Measurements from ENCODE around the gene HNF1A. TPM values are rescaled to one million over a fixed set of nuclear protein-coding genes. Genes with fewer than 3 reads are reported as not detected.

The HNF1A gene
- total and polyA plus RNA-seq, 2 of the 13 experiments (the other 11 are each of a cell fraction or from before 2014, with no cell fraction given), result 13.4 to 34.7 TPM

DNA sequence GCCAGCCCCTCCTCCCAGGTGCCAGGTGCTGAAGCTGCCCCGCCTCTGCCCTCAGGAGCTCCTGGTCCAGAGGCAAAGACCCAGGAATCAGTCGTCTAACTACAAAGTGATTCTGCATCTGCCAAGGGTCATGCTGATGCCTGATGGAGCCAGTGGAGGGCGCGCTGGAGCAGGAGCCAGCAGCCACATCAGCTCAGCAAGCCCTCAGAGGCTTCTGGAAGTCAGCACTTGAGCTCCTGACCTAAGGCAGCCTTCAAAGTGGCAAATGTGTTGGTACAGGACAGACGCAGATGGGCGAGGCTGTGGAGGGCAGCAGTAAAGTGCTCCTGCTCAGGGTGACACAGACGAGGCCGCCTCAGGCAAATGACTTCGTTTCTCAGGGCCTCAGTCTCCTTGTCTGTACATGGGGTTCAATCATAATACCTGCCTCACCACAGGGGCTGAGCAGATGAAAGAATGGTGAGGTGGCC lies 27.0 kb downstream of the HNF1A start:
- H3K9me3 ChIP-seq (ENCODE audit: low read length), result no peaks in the 10 kb centered on the region
- intact Hi-C loops (cut with micrococcal nuclease; ENCODE audit: unreplicated experiment) (loop anchor here (1.0 kb wide), 1 partner anchor 105 kb away; no protein-coding TSS in a partner anchor), in situ Hi-C loops (cut with HindIII; ENCODE audit: extremely low pct_ligation_motif_present, low pct_unique_long_range_greater_than_20kb) (no loop called here)
- WGBS (ENCODE audit: low lambda C conversion rate), result 74% methylated on average over 8 of the region's 9 CpGs
- H3K4me3 ChIP-seq (replicated peaks in 1 of 3; ENCODE audit: insufficient read depth in 1 of 3, low read depth in 2 of 3, low read length in 3 of 3), result no peak overlapping the region
- peak; percentile 37 for FAIRE-seq
- POLR2A ChIA-PET, result interaction anchor here (0.7 to 6.7 kb wide), 4 partner anchors 21 to 34 kb away, joined by 3 to 114 read pairs (median 7); partner anchors contain the start of gene HNF1A
- H3K4me1 ChIP-seq (ENCODE audit: insufficient read depth, low read length), result peaks cover 16% of the 10 kb centered on the region; the same call in 1 of the 2 replicates
- no peaks in the 10 kb centered on the region for H3K79me2 ChIP-seq (ENCODE audit: insufficient read depth, low read length)
- H3K9ac ChIP-seq (ENCODE audit: insufficient read depth, low read depth, low read length), result no peak overlapping the region
- H3K36me3 ChIP-seq (replicated peaks in 1 of 2; ENCODE audit: control insufficient read depth in 1 of 2, insufficient read depth in 2 of 2, low read length in 2 of 2), result peaks cover 23 to 74% of the 10 kb centered on the region in 2 experiments
- peak; percentile 44 for ATAC-seq
- H2AFZ ChIP-seq (ENCODE audit: low read length), result no peak overlapping the region
- H4K20me1 ChIP-seq (ENCODE audit: insufficient read depth, low read length), result 0 out of 2 replicates have a peak, but pooled peaks cover 3% of the 10 kb centered on the region
- peak; percentile 59 for DNase-seq (ENCODE audit: low spot score)
- CTCF ChIA-PET (ENCODE audit: low intra/inter-chr PET ratio, low total read pairs), result interaction anchor here (1.0 to 1.2 kb wide), 2 partner anchors 90 to 105 kb away, joined by 3 to 5 read pairs; no protein-coding TSS in a partner anchor
- H3K4me2 ChIP-seq (ENCODE audit: low read depth, low read length), result no peak overlapping the region
- no peak overlapping the region for H3K27ac ChIP-seq (ENCODE audit: extremely low read length, insufficient read depth, low read length)
- no TSS peak for BruUV-seq (replicated peaks)
- H3K27me3 ChIP-seq (ENCODE audit: control insufficient read depth in 1 of 2, insufficient read depth in 2 of 2, low read length in 2 of 2), result no peaks in the 10 kb centered on the region
- TF ChIP-seq, protein P1, sequence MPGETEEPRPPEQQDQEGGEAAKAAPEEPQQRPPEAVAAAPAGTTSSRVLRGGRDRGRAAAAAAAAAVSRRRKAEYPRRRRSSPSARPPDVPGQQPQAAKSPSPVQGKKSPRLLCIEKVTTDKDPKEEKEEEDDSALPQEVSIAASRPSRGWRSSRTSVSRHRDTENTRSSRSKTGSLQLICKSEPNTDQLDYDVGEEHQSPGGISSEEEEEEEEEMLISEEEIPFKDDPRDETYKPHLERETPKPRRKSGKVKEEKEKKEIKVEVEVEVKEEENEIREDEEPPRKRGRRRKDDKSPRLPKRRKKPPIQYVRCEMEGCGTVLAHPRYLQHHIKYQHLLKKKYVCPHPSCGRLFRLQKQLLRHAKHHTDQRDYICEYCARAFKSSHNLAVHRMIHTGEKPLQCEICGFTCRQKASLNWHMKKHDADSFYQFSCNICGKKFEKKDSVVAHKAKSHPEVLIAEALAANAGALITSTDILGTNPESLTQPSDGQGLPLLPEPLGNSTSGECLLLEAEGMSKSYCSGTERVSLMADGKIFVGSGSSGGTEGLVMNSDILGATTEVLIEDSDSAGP (CRISPR knock-in tag; IDR thresholded peaks at IDR 0.05; ENCODE audit: borderline replicate concordance), result peak; percentile 32; the same call in 1 of the 2 replicates
- TF ChIP-seq, protein P2, sequence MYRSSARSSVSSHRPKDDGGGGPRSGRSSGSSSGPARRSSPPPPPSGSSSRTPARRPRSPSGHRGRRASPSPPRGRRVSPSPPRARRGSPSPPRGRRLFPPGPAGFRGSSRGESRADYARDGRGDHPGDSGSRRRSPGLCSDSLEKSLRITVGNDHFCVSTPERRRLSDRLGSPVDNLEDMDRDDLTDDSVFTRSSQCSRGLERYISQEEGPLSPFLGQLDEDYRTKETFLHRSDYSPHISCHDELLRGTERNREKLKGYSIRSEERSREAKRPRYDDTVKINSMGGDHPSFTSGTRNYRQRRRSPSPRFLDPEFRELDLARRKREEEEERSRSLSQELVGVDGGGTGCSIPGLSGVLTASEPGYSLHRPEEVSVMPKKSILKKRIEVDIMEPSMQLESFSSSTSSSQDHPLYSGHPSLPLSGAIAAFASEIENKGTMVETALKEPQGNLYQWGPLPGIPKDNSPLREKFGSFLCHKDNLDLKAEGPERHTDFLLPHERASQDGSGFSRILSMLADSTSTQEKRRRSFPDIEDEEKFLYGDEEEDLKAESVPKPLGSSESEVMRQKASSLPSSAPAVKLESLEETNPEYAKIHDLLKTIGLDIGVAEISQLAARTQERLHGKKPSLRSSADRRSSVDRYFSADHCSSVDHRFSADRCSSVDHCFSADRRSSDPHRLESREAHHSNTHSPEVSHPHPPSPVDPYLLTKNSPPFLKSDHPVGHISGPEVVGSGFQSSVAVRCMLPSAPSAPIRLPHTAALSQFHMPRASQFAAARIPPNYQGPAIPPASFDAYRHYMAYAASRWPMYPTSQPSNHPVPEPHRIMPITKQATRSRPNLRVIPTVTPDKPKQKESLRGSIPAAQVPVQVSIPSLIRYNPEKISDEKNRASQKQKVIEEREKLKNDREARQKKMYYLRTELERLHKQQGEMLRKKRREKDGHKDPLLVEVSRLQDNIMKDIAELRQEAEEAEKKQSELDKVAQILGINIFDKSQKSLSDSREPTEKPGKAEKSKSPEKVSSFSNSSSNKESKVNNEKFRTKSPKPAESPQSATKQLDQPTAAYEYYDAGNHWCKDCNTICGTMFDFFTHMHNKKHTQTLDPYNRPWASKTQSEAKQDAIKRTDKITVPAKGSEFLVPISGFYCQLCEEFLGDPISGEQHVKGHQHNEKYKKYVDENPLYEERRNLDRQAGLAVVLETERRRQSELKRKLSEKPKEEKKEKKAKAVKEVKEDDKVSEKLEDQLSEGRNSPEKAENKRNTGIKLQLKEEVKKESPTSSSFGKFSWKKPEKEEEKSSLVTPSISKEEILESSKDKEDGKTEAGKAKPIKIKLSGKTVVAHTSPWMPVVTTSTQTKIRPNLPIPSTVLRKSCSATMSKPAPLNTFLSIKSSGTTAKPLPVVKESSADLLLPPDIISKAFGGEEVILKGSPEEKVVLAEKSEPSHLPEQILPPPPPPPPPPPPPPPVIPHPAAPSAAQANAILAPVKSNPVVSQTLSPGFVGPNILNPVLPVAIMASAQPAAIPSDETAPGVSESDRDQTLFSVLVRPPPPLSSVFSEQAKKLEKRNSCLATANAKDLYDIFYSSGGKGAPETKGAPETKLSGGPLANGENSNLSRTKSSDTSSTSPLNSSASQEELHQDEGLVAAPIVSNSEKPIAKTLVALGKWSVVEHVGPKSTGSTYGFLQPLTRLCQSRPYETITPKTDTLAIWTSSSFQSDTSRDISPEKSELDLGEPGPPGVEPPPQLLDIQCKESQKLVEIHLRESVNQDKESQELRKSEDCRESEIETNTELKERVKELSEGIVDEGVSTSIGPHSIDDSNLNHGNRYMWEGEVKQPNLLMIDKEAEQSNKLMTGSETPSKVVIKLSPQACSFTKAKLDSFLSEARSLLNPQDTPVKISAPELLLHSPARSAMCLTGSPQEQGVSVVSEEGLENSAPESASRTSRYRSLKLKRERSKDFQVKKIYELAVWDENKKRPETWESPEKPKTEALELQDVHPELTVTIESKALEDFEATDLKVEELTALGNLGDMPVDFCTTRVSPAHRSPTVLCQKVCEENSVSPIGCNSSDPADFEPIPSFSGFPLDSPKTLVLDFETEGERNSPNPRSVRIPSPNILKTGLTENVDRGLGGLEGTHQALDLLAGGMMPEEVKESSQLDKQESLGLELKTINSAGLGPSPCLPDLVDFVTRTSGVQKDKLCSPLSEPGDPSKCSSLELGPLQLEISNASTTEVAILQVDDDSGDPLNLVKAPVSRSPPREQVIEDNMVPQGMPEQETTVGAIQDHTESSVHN (CRISPR knock-in tag; IDR thresholded peaks at IDR 0.05), result no peak
- TF ChIP-seq SALL1 (CRISPR knock-in tag; IDR thresholded peaks at IDR 0.05) (peak; percentile 37; the same call in 1 of the 2 replicates), ZNF687 (CRISPR knock-in tag; IDR thresholded peaks at IDR 0.05) (peak; percentile 64)
- TF ChIP-seq, protein P3, sequence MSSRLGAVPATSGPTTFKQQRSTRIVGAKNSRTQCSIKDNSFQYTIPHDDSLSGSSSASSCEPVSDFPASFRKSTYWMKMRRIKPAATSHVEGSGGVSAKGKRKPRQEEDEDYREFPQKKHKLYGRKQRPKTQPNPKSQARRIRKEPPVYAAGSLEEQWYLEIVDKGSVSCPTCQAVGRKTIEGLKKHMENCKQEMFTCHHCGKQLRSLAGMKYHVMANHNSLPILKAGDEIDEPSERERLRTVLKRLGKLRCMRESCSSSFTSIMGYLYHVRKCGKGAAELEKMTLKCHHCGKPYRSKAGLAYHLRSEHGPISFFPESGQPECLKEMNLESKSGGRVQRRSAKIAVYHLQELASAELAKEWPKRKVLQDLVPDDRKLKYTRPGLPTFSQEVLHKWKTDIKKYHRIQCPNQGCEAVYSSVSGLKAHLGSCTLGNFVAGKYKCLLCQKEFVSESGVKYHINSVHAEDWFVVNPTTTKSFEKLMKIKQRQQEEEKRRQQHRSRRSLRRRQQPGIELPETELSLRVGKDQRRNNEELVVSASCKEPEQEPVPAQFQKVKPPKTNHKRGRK (CRISPR knock-in tag; IDR thresholded peaks at IDR 0.05), result peak; percentile 92

Measured in HepG2 (cell line).